ENCODE measurements around the gene FOXG1. TPM values are rescaled to one million over a fixed set of nuclear protein-coding genes. Genes with fewer than 3 reads are reported as not detected.

The FOXG1 gene
- total and polyA plus RNA-seq, 2 donors (not counting 1 experiment from before 2014, with no cell fraction given) = not detected

GRCh38 chr14:28767853-28768741 lies 1.5 kb downstream of the FOXG1 start:
- Histone ChIP-seq H3K79me2 (ENCODE audit: control insufficient read depth, insufficient read depth, low read length) (no peaks in the 10 kb centered on the region), H3K4me3 (ENCODE audit: control extremely low read depth in 1 of 5, extremely low read depth in 1 of 5, insufficient read depth in 1 of 5, low read depth in 2 of 5, low read length in 4 of 5) (no peak overlapping the region), H3K4me2 (replicated peaks; ENCODE audit: low read depth, low read length, poor library complexity, severe bottlenecking) (peak overlapping the region; percentile 3), H3K9me3 (ENCODE audit: control extremely low read depth in 1 of 3, control insufficient read depth in 2 of 3, insufficient read depth in 1 of 3, low read length in 2 of 3) (peaks cover 0 to 22% (median 0%) of the 10 kb centered on the region in 3 donors), H4K20me1 (ENCODE audit: control insufficient read depth, insufficient read depth, low read length, poor library complexity, severe bottlenecking) (no peaks in the 10 kb centered on the region), H3K27me3 (replicated peaks in 1 of 4; ENCODE audit: control extremely low read depth in 1 of 4, control insufficient read depth in 3 of 4, insufficient read depth in 4 of 4, low read length in 3 of 4) (peaks cover 0 to 35% (median 30%) of the 10 kb centered on the region in 4 experiments), H3K9ac (ENCODE audit: low read length) (no peak overlapping the region), H3K4me1 (ENCODE audit: control insufficient read depth in 2 of 2, insufficient read depth in 2 of 2, low read length in 2 of 2) (peaks cover 0 to 24% of the 10 kb centered on the region in 2 donors), H2AFZ (ENCODE audit: insufficient read depth, low read depth, low read length, poor library complexity, severe bottlenecking) (peak overlapping the region; percentile 49), H3K36me3 (replicated peaks in 1 of 2; ENCODE audit: control extremely low read depth in 1 of 2, control insufficient read depth in 1 of 2, extremely low read depth in 1 of 2, insufficient read depth in 2 of 2, low read length in 1 of 2) (no peaks in the 10 kb centered on the region), H3K27ac (ENCODE audit: low read length in 2 of 2) (no peak overlapping the region)
- no peak for TF ChIP-seq EZH2 (IDR thresholded peaks at IDR 0.05; ENCODE audit: borderline replicate concordance, insufficient read depth, low read depth, low read length, poor library complexity, severe bottlenecking)
- TF ChIP-seq, protein P1, sequence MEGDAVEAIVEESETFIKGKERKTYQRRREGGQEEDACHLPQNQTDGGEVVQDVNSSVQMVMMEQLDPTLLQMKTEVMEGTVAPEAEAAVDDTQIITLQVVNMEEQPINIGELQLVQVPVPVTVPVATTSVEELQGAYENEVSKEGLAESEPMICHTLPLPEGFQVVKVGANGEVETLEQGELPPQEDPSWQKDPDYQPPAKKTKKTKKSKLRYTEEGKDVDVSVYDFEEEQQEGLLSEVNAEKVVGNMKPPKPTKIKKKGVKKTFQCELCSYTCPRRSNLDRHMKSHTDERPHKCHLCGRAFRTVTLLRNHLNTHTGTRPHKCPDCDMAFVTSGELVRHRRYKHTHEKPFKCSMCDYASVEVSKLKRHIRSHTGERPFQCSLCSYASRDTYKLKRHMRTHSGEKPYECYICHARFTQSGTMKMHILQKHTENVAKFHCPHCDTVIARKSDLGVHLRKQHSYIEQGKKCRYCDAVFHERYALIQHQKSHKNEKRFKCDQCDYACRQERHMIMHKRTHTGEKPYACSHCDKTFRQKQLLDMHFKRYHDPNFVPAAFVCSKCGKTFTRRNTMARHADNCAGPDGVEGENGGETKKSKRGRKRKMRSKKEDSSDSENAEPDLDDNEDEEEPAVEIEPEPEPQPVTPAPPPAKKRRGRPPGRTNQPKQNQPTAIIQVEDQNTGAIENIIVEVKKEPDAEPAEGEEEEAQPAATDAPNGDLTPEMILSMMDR (IDR thresholded peaks at IDR 0.05) = no peak
- H3K4me1 Mint-ChIP-seq = peaks cover 20% of the 10 kb centered on the region
- POLR2A ChIA-PET = no interaction called here
- H3K9me3 Mint-ChIP-seq (ENCODE audit: insufficient read depth) = no peaks in the 10 kb centered on the region
- no peak overlapping the region for H3K27ac Mint-ChIP-seq
- 22% methylated on average over 77 of the region's 77 CpGs for whole genome bisulfite sequencing (ENCODE audit: insufficient coverage)
- peaks cover 59% of the 10 kb centered on the region for H3K27me3 Mint-ChIP-seq
- DNase-seq (peak; percentile 25), ATAC-seq (ENCODE audit: low read depth) (no peak)
- CTCF ChIA-PET = no interaction called here
- peak overlapping the region; percentile 64 for H3K4me3 Mint-ChIP-seq
- intact Hi-C loops (cut with micrococcal nuclease) = no loop called here

- no peak for DNase-seq
- Mint-ChIP-seq H3K4me1 (peaks cover 19% of the 10 kb centered on the region), H3K9me3 (ENCODE audit: insufficient read depth) (no peaks in the 10 kb centered on the region), H3K4me3 (no peak overlapping the region), H3K27me3 (peaks cover 62% of the 10 kb centered on the region), H3K27ac (no peak overlapping the region)
- Histone ChIP-seq H3K4me1 (ENCODE audit: control insufficient read depth in 2 of 2, insufficient read depth in 2 of 2, low read length in 2 of 2) (peaks cover 0 to 27% of the 10 kb centered on the region in 2 donors), H3K79me2 (ENCODE audit: control insufficient read depth, insufficient read depth, low read length) (no peaks in the 10 kb centered on the region), H3K36me3 (replicated peaks in 1 of 2; ENCODE audit: control extremely low read depth in 1 of 2, control insufficient read depth in 1 of 2, extremely low read depth in 1 of 2, insufficient read depth in 2 of 2, low read length in 1 of 2) (no peaks in the 10 kb centered on the region), H3K27me3 (replicated peaks in 1 of 4; ENCODE audit: control extremely low read depth in 1 of 4, control insufficient read depth in 3 of 4, insufficient read depth in 4 of 4, low read length in 3 of 4) (peaks cover 0 to 46% (median 37%) of the 10 kb centered on the region in 4 experiments), H4K20me1 (ENCODE audit: control insufficient read depth, insufficient read depth, low read length, poor library complexity, severe bottlenecking) (no peaks in the 10 kb centered on the region), H3K4me2 (replicated peaks; ENCODE audit: low read depth, low read length, poor library complexity, severe bottlenecking) (no peak overlapping the region), H3K27ac (ENCODE audit: low read length in 2 of 2) (no peak overlapping the region), H3K9me3 (ENCODE audit: control extremely low read depth in 1 of 3, control insufficient read depth in 2 of 3, insufficient read depth in 1 of 3, low read length in 2 of 3) (peaks cover 0 to 29% (median 0%) of the 10 kb centered on the region in 3 donors), H3K4me3 (ENCODE audit: control extremely low read depth in 1 of 5, extremely low read depth in 1 of 5, insufficient read depth in 1 of 5, low read depth in 2 of 5, low read length in 4 of 5) (no peak overlapping the region), H2AFZ (ENCODE audit: insufficient read depth, low read depth, low read length, poor library complexity, severe bottlenecking) (no peak overlapping the region), H3K9ac (ENCODE audit: low read length) (no peak overlapping the region)
- no peak for ATAC-seq (ENCODE audit: low read depth)
- ChIA-PET CTCF (no interaction called here), POLR2A (no interaction called here)
- intact Hi-C loops (cut with micrococcal nuclease) = no loop called here
- no CpG with 5 or more reads among the region's 4 CpGs for WGBS (ENCODE audit: insufficient coverage)
- TF ChIP-seq, protein P1 (IDR thresholded peaks at IDR 0.05) = no peak
- no peak for TF ChIP-seq EZH2 (IDR thresholded peaks at IDR 0.05; ENCODE audit: borderline replicate concordance, insufficient read depth, low read depth, low read length, poor library complexity, severe bottlenecking)
Observed at GRCh38 chr14:28769276-28769880, 2.8 kb downstream of the FOXG1 start.
